Hepatocyte (in vitro differentiated cells): ENCODE results near the gene TESK2. TPM values are rescaled to one million over a fixed set of nuclear protein-coding genes. Genes with fewer than 3 reads are reported as not detected.

Experiments used
- DNase-seq: peaks from one replicate; pipeline ENCODE4 v3.0.0-alpha.2; 2016; ENCODE audit warnings: low spot score
- H2AFZ ChIP-seq: fragments of 200-600 bp; sonication (generic); 2 replicates; pipeline ENCODE4 v1.6.0; 2016; ENCODE audit warnings: antibody characterized with exemption, mild to moderate bottlenecking
- H3K27ac ChIP-seq: fragments of 200-600 bp; sonication (generic); 2 replicates; pipeline ENCODE4 v1.5.1; 2016; ENCODE audit warnings: mild to moderate bottlenecking
- H3K27me3 ChIP-seq: fragments of 200-600 bp; sonication (generic); 2 replicates; pipeline ENCODE4 v1.6.1; 2016
- H3K36me3 ChIP-seq: fragments of 200-600 bp; sonication (generic); replicated peaks from 2 replicates; pipeline ENCODE4 v1.5.1; 2016; ENCODE audit warnings: low read depth; ENCODE audit not compliant: insufficient read depth
- H3K4me1 ChIP-seq: fragments of 200-600 bp; sonication (generic); 2 replicates; pipeline ENCODE4 v1.5.1; 2016; ENCODE audit warnings: mild to moderate bottlenecking, moderate library complexity; ENCODE audit not compliant: insufficient read depth
- H3K4me2 ChIP-seq: fragments of 200-600 bp; sonication (generic); 2 replicates; pipeline ENCODE4 v1.6.0; 2016
- H3K4me3 ChIP-seq: fragments of 200-600 bp; sonication (generic); 2 replicates; pipeline ENCODE4 v1.5.1; 2016; ENCODE audit warnings: mild to moderate bottlenecking
- H3K79me2 ChIP-seq: fragments of 200-600 bp; sonication (generic); 2 replicates; pipeline ENCODE4 v1.6.0; 2017; ENCODE audit warnings: mild to moderate bottlenecking
- H3K9me2 ChIP-seq: fragments of 200-600 bp; sonication (generic); replicated peaks from 2 replicates; pipeline ENCODE4 v1.6.0; 2017; ENCODE audit warnings: mild to moderate bottlenecking; ENCODE audit not compliant: insufficient read depth
- H3K9me3 ChIP-seq: fragments of 200-600 bp; sonication (generic); 2 replicates; pipeline ENCODE4 v1.5.1; 2016; ENCODE audit warnings: low read depth, mild to moderate bottlenecking
- H4K20me1 ChIP-seq: fragments of 200-600 bp; sonication (generic); 2 replicates; pipeline ENCODE4 v1.6.0; 2016; ENCODE audit warnings: mild to moderate bottlenecking; ENCODE audit not compliant: insufficient read depth, poor library complexity, severe bottlenecking
- EZH2 ChIP-seq: fragments of 200-600 bp; sonication (generic); IDR thresholded peaks from 2 replicates; pipeline ENCODE4 v1.6.1; 2016; ENCODE audit warnings: antibody characterized with exemption, mild to moderate bottlenecking, borderline replicate concordance
- EZH2phosphoT487 ChIP-seq: fragments of 200-600 bp; sonication (generic); IDR thresholded peaks from one replicate; pipeline ENCODE4 v1.6.1; 2018; ENCODE audit warnings: antibody characterized with exemption, mild to moderate bottlenecking, low read depth, moderate library complexity; ENCODE audit not compliant: unreplicated experiment, severe bottlenecking
- WGBS: methylation state at CpG from one replicate; pipeline ENCODE4 v1.1.6; 2016; ENCODE audit warnings: low lambda C conversion rate; ENCODE audit errors: missing lambda C conversion rate; 5-methylcytosine and 5-hydroxymethylcytosine counted together
- polyA plus RNA-seq: library from polyadenylated mRNA; unstranded; fragments of >200 nt; fragmentation: Nextera tagmentation; extraction: Ambion mirVana; gene quantifications from 2 replicates; pipeline ENCODE4 v1.2.1, GENCODE V29; 2016
- total RNA-seq: library from RNA; depleted of rRNA; stranded (reverse); fragments of >200 nt; gene quantifications from 2 replicates; pipeline ENCODE4 v1.2.3, GENCODE V29; 2014
- TF ChIP-seq, protein P1 (sequence below): fragments of 200-600 bp; sonication (generic); IDR thresholded peaks from 2 replicates; pipeline ENCODE4 v1.5.1; 2016; ENCODE audit warnings: antibody characterized with exemption, mild to moderate bottlenecking; ENCODE audit not compliant: poor library complexity

The TESK2 gene
- total and polyA plus RNA-seq, 2 experiments from 2014 or later = 6.2 to 8.6 TPM

GRCh38 chr1:45353685-45354084, 137.3 kb downstream of the TESK2 start:
- H3K9me2 ChIP-seq = no peaks in the 10 kb centered on the region
- no peak overlapping the region for H3K4me2 ChIP-seq
- H4K20me1 ChIP-seq = no peaks in the 10 kb centered on the region
- H3K27ac ChIP-seq = no peak overlapping the region
- DNase-seq = no peak
- no peaks in the 10 kb centered on the region for H3K79me2 ChIP-seq
- TF ChIP-seq EZH2 (no peak), EZH2phosphoT487 (no peak)
- TF ChIP-seq, protein P1, sequence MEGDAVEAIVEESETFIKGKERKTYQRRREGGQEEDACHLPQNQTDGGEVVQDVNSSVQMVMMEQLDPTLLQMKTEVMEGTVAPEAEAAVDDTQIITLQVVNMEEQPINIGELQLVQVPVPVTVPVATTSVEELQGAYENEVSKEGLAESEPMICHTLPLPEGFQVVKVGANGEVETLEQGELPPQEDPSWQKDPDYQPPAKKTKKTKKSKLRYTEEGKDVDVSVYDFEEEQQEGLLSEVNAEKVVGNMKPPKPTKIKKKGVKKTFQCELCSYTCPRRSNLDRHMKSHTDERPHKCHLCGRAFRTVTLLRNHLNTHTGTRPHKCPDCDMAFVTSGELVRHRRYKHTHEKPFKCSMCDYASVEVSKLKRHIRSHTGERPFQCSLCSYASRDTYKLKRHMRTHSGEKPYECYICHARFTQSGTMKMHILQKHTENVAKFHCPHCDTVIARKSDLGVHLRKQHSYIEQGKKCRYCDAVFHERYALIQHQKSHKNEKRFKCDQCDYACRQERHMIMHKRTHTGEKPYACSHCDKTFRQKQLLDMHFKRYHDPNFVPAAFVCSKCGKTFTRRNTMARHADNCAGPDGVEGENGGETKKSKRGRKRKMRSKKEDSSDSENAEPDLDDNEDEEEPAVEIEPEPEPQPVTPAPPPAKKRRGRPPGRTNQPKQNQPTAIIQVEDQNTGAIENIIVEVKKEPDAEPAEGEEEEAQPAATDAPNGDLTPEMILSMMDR = no peak
- H3K36me3 ChIP-seq = no peaks in the 10 kb centered on the region
- H2AFZ ChIP-seq = no peak overlapping the region
- no peak overlapping the region for H3K4me3 ChIP-seq
- peaks cover 4% of the 10 kb centered on the region for H3K4me1 ChIP-seq
- H3K27me3 ChIP-seq = no peaks in the 10 kb centered on the region
- H3K9me3 ChIP-seq = no peaks in the 10 kb centered on the region
- WGBS = 93% methylated on average over 2 of the region's 2 CpGs

DNA sequence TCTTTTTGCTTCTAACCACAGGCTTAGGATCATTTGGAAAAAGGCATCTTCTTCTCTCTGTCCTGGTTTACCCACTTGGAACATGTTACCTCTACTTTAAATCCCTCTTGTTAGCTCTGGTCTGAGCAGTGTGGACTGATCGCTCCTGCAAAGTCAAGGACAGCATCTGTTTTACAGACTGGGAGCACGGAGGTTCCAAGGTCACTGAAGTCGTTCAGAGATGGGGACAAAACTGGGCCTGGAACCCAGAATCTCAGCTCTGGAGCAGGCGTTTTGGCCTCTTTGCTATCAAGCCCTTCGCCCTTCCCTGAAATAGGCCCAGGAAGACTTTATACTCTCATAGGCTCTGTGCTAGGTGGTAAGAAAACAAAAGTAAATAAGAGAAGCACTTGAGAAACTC, 139.5 kb downstream of the TESK2 start:
- Histone ChIP-seq H3K27me3 (no peaks in the 10 kb centered on the region), H3K79me2 (no peaks in the 10 kb centered on the region), H3K9me3 (no peaks in the 10 kb centered on the region), H4K20me1 (no peaks in the 10 kb centered on the region), H3K4me3 (no peak overlapping the region), H3K36me3 (no peaks in the 10 kb centered on the region), H2AFZ (no peak overlapping the region), H3K27ac (no peak overlapping the region), H3K4me1 (peaks cover 12% of the 10 kb centered on the region), H3K9me2 (no peaks in the 10 kb centered on the region), H3K4me2 (no peak overlapping the region)
- WGBS = 86% methylated on average over 5 of the region's 5 CpGs
- TF ChIP-seq EZH2phosphoT487 (no peak), EZH2 (no peak)
- TF ChIP-seq, protein P1 = no peak
- no peak for DNase-seq

DNA sequence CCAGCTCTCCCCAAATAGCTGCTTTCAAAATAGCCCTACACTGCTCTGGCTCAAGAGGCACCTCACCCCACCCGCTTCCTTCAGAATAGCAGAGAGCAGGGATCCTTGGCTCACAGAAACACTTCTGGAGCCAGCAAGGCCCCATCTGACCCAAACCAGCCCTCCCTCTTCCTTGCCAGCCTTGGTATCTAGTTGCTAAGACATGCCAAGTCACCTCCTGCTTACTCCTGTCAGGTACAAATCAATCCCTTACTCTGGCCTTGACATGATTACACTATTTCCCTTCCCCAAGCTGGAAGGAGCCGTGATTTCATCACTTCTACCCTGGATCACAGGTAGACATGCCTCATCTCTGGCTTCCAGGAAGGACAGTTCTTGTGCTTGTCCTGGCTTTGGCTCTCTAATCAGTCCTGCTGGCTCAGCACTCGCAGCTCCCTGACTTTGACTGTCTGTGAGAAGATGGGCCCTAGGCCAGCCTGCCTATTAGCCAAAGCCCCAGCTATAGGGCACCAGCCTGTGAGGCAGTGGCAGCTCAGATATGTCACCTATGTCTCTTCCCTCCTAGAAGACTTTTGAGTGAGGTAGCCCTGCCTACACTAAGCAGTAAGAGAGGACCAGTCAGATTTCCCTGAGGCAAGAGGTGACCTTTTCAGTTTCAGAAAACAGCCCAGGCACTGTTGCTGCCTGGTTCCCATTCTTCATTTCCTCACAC, 141.8 kb downstream of the TESK2 start:
- Histone ChIP-seq H3K4me3 (no peak overlapping the region), H3K27me3 (no peaks in the 10 kb centered on the region), H3K27ac (peak overlapping the region; percentile 22), H3K4me2 (no peak overlapping the region), H3K9me3 (no peaks in the 10 kb centered on the region), H3K9me2 (no peaks in the 10 kb centered on the region), H3K4me1 (peaks cover 12% of the 10 kb centered on the region), H3K36me3 (no peaks in the 10 kb centered on the region), H3K79me2 (no peaks in the 10 kb centered on the region), H4K20me1 (no peaks in the 10 kb centered on the region), H2AFZ (no peak overlapping the region)
- no peak for DNase-seq
- TF ChIP-seq, protein P1 = no peak
- TF ChIP-seq EZH2phosphoT487 (no peak), EZH2 (no peak)
- WGBS = 87% methylated on average over 3 of the region's 3 CpGs
